ENCODE measurements around the gene CAMK1D.

DNA sequence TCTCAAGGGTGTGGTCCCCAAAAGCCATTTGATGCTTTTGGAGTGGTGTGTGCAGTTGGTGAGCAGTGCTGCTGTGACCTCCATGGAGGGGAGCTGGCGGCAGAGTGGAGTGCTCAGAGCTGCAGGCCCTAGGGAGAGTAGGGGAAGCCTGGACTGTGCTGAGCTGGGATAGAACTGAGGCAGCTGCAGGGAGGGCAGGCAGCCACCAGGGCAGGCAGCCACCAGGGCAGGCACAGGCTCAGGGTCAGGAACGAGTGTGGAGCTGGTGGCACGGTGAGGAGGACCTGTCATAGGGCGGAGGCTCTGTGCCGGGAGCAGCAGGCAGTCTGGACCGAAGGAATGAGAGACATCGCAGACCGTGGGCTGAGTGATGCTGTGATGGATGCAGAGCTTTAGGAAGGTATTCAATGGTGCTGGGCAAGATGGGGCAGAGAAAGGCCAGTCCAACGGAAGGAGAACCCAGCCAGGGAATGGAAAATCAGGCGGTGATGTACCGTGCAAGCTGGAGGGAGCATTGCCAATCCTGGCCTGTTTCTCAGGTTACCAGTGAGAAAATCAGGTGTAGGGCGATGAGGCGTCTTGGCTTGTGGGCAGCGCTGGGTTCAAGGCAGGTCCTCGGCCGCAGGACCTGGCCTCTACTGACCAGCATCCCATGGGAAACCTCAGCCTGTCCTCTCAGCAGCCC is 152.6 kb downstream of the CAMK1D start:
- TF ChIP-seq KDM1A (IDR thresholded peaks at IDR 0.05; ENCODE audit: borderline replicate concordance, low read length) (no peak), POLR2AphosphoS5 (IDR thresholded peaks at IDR 0.05; ENCODE audit: low read depth, low read length) (no peak), POLR2A (IDR thresholded peaks at IDR 0.05; ENCODE audit: control extremely low read depth in 1 of 2, low read depth in 2 of 2, low read length in 2 of 2) (no peak), GABPA (IDR thresholded peaks at IDR 0.05; ENCODE audit: borderline replicate concordance, insufficient read depth, low read length) (no peak), NRF1 (IDR thresholded peaks at IDR 0.05; ENCODE audit: low read depth, low read length) (no peak), SP2 (IDR thresholded peaks at IDR 0.05; ENCODE audit: low read length) (no peak), TEAD4 (IDR thresholded peaks at IDR 0.05; ENCODE audit: low read depth, low read length) (no peak), RBBP5 (IDR thresholded peaks at IDR 0.05; ENCODE audit: borderline replicate concordance, low read depth, low read length) (no peak)
- TF ChIP-seq, protein P1, sequence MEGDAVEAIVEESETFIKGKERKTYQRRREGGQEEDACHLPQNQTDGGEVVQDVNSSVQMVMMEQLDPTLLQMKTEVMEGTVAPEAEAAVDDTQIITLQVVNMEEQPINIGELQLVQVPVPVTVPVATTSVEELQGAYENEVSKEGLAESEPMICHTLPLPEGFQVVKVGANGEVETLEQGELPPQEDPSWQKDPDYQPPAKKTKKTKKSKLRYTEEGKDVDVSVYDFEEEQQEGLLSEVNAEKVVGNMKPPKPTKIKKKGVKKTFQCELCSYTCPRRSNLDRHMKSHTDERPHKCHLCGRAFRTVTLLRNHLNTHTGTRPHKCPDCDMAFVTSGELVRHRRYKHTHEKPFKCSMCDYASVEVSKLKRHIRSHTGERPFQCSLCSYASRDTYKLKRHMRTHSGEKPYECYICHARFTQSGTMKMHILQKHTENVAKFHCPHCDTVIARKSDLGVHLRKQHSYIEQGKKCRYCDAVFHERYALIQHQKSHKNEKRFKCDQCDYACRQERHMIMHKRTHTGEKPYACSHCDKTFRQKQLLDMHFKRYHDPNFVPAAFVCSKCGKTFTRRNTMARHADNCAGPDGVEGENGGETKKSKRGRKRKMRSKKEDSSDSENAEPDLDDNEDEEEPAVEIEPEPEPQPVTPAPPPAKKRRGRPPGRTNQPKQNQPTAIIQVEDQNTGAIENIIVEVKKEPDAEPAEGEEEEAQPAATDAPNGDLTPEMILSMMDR (IDR thresholded peaks at IDR 0.05; ENCODE audit: control extremely low read depth in 1 of 3, insufficient read depth in 1 of 3, low read depth in 1 of 3, low read length in 3 of 3), result peak in 2 of 3 experiments; percentile 16 to 42; a peak in 2 of 4 replicates
- TF ChIP-seq, protein P2, sequence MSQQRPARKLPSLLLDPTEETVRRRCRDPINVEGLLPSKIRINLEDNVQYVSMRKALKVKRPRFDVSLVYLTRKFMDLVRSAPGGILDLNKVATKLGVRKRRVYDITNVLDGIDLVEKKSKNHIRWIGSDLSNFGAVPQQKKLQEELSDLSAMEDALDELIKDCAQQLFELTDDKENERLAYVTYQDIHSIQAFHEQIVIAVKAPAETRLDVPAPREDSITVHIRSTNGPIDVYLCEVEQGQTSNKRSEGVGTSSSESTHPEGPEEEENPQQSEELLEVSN (IDR thresholded peaks at IDR 0.05), result no peak

Measured in H1 (cell line).